ENCODE results near the gene DIPK1B.
"Not testable (repeated sequence)": the region's sequence is repeated elsewhere in the genome, so short reads cannot be mapped to it uniquely, and the experiment has no call there.

DIPK1B gene

DNA sequence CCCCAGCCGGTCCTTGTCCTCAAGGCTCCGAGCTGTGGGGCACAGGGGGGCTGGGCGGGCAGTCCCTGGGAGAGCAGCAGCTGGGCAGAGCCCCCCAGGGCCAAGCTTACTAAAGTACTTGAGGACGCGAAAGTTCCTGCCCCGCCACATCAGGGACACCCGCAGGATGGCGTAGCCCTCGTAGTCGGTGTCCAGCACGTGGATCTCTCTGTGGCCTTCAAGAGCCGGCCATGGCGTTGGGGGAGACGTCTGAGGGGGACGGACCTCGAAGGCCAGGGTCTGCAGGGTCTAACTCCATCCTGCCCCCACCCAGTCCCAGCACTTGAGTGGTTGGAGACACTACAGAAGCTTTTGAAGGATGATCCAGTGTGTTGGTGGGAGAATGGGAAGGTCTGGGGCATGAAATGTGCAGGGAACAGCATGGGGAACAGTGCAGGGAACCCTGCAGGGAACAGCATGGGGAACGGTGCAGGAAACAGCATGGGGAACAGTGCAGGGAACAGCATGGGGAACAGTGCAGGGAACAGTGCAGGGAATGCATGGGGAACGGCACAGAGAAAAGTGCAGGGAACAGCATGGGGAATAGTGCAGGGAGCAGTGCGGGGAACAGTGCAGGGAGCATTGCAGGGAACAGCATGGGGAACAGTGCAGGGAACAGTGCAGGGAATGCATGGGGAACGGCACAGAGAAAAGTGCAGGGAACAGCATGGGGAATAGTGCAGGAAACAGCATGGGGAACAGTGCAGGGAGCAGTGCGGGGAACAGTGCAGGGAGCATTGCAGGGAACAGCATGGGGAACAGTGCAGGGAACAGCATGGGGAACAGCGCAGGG, 43.1 kb downstream of the DIPK1B start:
- not testable (repeated sequence) for DNase-seq

DNA sequence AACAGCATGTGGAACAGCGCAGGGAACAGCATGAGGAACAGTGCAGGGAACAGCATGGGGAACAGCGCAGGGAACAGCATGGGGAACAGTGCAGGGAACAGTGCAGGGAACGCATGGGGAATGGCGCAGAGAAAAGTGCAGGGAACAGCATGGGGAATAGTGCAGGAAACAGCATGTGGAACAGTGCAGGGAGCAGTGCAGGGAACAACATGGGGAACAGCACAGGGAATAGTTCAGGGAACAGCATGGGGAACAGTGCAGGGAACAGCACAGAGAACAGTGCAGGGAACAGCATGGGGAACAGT, 43.7 kb downstream of the DIPK1B start:
- DNase-seq, result no peak

DNA sequence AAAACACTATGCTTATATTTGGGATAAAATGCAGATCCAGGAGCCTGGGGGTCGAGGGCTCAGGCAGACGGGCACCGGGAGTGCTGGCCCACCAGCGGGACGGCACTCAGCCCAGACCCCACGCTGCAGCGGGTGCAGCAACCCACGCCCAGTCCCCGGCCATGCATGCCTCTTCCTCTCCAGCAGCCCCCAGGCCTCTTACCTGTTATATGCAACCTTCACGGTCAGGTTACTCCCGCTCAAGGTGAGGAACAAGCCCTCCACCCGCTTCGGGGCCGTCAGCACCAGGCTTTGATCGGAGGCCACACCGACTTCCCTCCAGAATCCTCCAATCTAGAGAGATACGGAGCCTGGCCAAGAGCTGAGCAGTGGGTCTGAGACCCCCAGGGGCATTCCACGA, 44.5 kb downstream of the DIPK1B start:
- DNase-seq, result no peak

DNA sequence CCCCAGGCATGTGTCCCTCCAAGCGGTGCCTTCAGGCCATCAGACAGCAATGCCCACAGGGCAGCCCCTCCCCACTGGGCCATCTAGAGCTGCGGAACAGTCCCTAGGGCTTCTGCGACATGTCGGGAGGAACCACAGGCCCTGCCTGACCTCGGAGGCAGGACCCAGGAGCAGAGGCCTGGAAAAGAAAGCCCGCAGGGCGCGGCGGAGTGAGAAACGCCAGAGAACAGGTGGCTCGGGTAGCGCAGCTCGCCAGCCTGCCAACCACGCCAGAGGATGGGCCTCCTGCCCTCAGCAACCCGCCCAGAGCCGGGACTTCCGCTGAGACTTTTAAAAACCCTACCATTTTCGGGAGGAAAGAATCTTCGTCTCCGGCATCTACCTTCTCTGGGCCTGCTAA, 45.0 kb downstream of the DIPK1B start:
- DNase-seq, result no peak

DNA sequence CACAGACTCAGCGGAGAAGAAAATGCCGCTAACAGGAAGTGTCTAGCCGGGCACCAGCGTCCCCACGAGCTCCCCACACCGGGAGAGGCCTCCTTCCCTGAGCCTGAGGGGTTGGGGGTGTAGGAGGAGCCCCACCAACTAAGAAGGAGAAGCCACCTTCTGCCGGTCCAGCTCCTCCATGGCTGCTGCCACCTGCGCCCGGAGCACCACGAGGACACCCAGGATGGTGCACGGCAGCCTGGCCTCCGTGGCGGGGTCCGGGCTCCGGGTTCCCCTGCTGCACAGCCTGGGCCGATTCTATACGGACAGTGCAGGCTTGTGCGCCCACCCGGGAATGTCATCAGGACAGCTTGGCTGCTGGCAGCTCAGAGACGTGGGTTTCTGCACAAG, 45.4 kb downstream of the DIPK1B start:
- no peak for DNase-seq

DNA sequence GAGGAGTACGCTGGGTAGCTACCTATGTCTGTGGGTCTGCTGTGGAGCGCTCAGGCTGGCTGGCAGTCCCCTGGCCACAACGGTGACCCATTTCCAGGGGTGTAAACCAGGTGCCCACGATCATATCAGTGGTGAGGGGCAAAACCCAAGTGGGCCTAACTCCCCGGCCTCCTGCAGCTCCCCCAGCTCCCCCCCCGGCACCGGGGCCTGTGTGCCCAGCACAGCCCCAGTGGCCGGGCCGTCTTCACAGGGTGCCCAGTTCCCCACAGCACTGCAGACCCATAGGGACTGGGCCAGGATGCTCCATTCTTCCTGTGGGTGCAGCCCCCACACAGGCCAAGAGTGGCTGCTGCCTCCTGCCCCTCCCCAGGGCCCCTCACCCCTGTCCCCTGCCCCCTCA, 46.6 kb downstream of the DIPK1B start:
- no peak for DNase-seq

DNA sequence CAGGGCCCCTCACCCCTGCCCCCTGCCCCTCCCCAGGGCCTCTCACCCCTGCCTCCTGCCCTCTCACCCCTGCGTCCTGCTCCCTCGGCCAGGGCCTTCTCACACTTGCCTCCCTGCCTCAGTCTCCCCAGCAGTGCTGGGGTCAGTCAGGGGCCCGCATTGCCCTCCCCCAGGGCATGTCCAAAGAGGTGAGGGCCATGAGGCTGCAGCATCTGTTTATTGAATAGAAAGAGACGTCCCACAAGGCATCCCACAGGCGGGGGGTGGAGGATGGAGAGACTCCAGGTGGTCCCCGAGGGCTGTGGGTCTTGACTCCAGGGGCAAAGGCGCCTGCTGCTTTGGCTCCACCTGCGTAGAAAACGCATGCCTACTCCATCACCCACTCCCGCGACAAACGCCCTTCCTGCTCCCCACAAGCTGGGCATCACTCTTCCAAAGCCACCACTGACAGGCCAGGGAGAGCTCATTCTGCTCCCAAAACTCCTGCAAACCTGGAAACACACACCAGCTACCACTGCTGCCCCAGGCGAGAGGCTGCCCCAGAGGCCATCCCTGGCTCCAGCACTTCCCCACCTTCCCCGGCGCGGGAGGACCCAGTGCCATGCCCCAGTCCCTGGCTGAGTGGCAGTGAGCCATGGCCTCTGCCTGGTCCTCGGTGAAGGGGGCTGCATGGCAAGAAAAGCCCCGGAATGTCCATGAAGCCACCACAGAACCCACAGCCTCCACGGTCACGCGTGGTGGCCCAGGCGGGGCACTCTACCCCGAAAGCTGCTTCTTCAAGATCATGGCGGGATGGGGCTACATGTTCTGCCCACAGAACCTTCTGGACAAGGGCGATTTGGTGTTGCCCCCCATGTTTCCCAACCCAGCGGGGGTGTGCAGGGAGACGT, 47.3 kb downstream of the DIPK1B start:
- DNase-seq, result no peak

DNA sequence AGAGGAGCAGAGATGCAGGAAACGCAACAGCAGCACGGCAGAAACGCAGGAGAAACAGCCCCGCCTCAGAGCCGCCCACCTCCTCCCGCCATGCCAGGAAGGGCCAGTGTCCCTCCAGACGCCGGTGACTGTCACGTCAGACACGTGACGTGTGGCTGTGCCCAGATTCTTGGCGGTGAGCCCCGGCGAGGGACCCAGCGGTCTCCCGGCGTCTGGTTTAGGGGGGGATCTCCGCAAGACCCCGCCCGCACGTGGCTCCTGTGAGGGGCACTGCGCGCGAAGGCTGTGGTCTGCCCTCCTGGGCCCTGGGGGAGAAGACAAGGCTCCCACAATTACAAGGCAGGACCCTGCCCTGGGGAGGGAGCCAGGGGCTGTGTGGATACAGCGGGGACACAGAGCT, 48.1 kb downstream of the DIPK1B start:
- DNase-seq, result no peak

DNA sequence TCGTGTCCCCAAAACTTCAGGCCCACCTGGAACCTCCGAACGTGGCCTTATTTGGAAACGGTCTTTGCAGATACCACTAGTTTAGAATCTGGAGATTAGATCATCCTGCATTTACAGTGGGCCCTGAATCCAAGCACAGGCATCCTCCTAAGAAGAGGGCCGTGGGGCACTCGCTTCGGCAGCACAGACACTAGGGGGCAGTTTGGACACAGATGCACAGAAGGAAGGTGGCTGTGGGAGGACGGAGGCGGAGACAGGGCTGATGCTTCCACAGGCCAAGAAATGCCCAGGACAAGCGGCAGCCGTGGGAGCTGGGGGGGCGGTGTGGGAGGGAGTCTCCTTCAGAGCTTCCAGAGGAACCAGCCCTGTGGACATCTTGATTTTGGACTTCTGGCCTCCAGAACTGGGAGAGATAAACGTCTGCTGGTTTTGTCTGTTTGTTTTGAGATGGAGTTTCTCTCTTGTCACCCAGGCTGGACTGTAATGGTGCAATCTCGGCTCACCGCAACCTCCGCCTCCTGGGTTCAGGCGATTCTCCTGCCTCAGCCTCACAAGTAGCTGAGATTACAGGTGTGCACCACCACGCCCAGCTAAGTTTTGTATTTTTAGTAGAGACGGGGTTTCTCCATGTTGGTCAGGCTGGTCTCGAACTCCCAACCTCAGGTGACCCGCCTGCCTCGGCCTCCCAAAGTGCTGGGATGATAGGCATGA, 48.6 kb downstream of the DIPK1B start:
- DNase-seq, result not testable (repeated sequence)

DNA sequence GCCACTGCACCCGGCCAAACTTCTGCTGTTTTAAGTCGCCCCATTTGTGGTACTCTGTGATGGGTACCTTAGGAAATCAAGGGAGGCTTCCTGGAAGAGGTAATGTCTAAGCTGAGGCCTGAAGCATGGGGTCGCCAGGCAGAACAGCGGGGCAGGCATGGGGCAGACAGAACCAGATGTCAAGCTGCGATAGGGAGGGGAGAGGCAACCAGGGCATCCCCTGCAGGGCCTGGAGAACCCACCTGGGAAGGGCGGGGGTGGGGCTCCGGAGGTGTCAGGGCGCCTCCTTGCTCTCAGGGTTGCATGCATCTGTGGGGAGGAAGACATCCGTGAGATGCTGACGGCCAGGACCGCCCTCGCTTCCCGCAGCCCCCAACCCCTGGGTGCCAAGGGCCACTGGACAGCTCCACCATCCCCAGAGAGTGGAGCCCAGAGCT, 49.2 kb downstream of the DIPK1B start:
- no peak for DNase-seq

DNA sequence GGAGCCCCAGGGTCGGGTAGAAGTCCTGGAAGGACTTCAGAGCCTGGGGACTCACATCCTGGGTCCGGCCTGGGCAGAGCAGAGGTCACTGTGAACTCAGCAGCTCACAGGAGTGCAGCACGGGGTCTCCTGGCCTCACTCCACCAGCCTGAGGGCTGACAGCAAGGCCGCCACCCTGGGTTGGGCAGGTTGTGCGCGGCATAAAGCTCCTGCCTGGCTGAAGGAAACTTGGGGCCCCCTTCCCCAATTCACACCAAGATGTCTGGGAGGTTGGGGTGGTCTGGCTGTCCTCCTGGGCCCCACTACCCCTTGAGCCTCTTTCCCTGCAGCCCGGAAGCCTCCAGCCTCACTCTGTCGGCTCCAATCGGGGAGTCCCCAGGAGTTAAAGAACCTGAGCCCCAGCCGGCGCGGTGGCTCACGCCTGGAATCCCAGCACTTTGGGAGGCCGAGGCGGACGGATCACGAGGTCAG, 49.9 kb downstream of the DIPK1B start:
- no peak for DNase-seq

DNA sequence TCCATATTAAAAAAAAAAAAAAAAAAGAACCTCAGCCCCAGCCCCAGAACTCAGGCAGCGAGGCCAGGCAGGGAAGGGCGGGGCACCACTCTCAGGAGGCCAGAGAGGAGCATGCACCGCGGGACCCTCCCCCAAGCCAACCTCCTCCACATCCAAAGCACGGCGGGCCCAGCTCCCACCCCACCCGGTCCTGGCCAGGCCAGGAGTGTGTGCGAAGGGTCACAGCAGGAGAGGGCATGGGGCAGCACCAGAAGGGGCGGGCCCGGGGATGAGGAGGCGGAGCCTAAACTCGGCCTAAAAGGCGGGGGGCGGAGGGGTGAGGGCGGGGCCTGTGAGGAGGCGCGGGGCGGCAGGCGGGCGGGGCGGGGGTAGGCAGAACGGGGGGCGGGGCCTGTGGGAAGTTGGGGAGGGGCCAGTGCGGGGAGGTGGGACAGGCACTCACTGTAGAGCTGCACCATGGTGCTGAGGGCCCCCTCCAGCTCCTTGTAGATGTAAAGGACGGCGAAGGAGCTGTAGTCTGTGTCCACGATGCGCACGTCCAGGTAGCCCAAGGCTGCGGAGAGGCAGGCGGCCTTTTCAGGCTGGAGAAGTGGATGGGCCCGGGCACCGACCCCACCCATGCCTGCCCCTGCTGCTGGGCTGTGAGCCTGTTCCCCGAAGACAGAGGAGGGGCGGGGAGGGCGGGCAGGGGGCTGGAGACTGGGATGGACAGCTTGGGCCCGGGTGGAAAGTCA, 50.7 kb downstream of the DIPK1B start:
- no peak for DNase-seq

DNA sequence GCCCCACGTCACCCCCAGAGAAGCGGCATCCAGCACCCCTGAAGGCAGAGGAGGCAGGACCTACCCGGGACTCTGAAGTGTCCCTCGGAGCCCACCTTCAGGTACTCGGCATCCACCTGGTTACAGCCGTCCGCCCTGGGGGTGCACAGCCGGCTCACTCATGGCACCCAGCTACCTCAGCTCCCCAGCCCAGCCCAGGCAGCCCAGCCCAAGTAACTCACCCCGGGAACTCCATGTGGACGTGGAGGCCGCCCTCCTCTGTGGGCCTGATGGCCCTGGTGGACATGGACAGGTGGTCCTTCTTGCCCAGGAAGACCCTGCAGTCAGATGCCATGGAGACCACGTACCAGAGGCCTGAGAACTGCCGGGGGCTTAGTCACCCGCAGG, 51.3 kb downstream of the DIPK1B start:
- no peak for DNase-seq

DNA sequence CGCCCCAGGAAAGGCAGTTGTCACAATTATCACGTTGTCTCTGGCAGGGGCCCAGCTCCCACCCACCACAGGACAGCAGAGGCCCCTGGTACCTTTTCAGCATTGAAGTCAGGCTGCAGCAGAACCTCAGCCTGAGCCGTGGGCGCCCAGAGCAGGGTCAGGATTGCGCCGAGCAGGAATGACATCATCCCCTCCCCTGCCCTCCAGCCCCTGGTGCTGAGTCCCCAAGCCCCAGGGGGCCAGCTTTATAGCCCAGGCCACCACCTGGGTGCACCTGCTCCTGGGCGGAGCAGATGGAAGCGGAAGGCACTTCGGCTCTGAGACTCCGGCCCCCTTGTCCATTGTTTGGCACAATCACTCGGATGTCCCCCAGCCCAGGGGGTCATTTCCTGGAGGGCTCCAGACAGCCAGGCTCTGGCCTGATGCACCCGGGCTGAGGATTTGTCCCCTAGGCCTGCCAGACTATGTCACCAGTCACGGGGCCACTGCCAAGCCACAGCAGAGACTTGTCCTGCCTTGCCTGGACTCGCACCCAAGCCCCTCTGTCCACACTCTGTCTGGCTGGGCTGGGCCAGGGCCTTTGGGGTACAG, 52.0 kb downstream of the DIPK1B start, which contains the start of gene LCN15:
LCN15 (minus strand) TSS at position 218 of the 591 bp plus-strand sequence; CDS start at position 188, 30 bp downstream.
- DNase-seq, result no peak

DNA sequence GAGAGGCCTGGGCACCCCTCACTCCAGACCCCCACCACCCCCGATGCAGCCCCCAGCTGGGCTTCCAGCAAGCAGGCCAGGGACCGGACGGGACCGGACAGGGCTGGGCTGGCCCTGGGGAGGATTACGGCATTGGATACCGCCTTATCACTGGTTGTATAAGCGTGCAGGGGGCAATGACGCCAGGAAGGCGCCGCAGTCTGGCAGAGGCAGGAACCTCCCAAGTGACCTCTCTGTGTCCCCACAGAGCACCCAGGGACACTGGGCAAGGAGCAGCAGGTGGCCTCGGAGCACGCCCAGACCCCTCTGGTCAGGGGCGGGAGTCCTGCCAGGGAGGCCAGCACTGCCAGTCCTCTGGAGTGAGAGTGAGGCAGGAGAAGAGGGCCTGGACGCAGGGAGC, 52.7 kb downstream of the DIPK1B start:
- no peak for DNase-seq

DNA sequence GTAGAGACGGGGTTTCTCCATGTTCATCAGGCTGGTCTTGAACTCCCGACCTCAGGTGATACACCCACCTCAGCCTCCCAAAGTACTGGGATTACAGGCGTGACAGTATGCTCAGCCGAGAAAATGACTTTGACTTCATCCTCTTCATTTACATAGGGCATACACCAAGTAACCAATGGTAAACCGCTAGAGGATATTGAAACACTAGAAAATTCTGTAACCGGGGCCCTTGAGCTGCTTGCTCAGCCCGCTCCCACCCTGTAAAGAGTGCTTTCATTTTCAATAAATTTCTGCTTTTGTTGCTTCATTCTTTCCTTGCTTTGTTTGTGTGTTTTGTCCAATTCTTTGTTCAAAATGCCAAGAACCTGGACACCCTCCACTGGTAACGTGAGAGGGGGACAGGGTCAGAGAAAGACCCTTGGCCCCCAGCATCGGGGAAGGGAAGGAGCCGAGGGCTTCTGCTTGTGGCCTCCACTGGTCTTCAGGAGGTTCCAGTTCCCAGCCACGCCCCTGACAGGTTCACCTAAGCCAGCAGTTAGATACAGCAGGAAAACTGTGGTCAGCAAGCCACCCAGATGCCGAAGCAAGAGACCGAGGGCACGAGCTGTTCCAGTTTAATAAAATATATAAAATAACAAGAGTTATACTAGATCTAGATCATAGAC, 53.5 kb downstream of the DIPK1B start:
- DNase-seq, result not testable (repeated sequence)

DNA sequence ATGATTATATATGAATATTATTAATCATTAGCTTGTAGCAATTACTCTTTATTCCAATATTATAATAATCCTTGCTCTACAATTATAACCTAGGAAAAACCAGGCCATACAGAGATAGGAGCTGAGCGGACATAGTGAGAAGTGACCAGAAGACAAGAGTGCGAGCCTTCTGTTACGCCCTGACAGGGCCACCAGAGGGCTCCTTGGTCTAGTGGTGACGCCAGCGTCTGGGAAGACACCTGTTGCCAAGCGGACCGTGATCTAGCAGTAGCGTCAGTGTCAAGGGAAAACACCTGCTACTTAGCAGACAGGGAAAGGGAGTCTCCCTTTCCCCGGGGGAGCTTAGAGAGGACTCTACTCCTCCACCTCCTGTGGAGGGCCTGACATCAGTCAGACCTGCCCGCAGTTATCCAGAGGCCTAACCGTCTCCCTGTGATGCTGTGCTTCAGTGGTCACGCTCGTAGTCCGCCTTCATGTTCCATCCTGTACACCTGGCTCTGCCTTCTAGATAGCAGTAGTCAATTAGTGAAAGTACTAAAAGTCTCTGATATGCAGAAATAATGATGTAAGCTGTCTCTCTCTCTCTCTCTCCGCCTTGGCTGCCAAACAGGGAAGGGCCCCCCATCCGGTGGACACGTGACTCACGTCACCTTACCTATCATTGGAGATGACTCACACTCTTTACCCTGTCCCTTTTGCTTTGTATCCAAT, 54.2 kb downstream of the DIPK1B start:
- not testable (repeated sequence) for DNase-seq

DNA sequence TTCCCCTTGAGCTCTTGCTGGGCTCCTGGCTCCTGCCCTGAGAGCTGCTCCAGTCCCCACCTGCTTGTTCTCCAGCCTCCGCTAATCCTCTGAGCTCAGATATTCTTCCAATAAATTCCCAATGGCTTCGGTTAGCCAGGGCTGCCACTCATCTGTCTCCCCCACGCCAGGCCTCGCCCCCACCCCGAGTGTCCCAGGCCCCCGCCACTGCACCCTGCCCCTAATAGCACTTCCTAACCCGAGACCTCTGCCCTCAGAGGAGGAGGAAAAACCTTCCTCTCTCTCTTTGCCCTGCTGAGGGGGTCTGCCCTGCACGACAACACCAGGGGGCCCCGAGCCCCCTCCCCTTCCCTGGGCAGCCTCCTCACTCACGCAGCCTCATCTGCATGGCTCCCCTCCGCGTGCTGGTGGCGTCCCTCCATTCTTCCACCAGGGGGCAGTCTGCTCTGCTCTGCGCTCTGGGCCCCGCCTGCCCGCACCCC, 57.4 kb downstream of the DIPK1B start:
- DNase-seq, result no peak

DNA sequence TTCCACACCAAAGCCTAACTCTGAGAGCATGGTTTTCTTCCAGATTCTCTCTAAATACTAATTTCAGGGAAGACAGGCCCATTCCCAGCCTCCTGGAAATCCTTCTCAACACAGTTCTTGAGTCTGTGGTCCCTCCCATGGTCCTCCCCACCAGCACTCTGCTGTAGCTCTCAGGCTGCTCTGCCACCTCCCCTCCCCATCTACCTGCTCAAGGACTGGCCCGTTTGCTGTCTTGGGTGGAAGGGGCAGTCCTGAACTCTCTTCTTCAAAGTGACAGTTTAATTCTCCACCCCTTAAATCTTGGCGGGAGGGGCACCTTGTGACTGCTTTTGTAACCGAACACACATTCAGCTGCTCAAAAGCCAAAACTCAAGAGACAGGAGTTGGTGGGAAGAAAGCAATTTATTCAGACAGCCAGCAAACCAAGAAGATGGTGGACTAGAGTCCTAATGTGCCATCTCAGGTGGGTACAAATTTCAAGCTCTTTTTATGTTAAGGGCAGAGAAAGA, 59.6 kb downstream of the DIPK1B start:
- no peak for DNase-seq

DNA sequence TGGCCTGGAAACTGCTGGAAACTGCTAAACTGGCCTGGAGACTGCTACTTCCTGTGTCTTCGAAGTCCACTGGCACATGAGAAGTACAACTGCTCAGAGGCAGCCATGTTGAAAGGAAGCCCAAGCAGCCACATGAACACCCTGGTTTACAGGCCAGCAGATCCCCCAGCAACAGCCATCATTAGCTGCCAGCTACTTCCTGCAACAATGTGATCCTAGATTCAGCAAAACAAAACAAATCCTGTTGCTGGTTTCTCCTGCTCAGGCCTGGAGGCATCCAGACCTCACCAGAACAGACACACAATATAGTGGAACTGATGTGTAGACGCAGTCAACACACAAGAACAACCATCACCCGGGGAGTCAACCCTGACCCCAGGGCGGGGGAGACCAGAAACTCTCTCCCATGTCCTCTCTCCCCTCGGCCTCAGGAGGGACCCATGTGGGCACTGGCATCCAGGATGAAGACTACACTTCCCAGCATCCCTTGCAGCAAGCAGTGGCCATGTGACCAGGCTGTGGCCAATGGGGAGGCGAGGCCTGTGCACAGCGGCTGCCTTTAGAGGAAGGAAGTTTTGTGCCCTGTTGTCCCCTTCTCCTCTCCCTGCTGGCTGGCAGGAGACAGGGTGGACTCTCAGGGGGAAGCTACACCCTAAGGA, 61.1 kb downstream of the DIPK1B start:
- DNase-seq, result no peak

Measured in cortex of kidney (tissue), 1 donor.